HCT116 (cell line): Measurements from ENCODE around the gene NUCB1. TPM values are rescaled to one million over a fixed set of nuclear protein-coding genes. Genes with fewer than 3 reads are reported as not detected.
A peak's percentile ranks its signal among the peaks of the same experiment; 100 is the strongest.
"Not testable (repeated sequence)": the region's sequence is repeated elsewhere in the genome, so short reads cannot be mapped to it uniquely, and the experiment has no call there.

Experiments used
- ATAC-seq: fragments of 200-7000 bp; cut with Tn5 transposase; 2 replicates; pipeline ENCODE4 v1.9.1; 2020; ENCODE audit warnings: mild to moderate bottlenecking, moderate library complexity
- BruUV-seq: library from RNA; stranded (reverse); fragments of 400-500 nt; replicated peaks from 2 replicates; lab custom pipeline; 2021; lab: Mats Ljungman, UMichigan
- CTCF ChIA-PET: fragments of 300-600 bp; sonication (Branson Sonifier 250); formaldehyde crosslinking; loops from one replicate; lab custom pipeline; 2021; ENCODE audit warnings: antibody characterized with exemption; lab: Charles Lee
- POLR2A ChIA-PET: fragments of 300-600, 350-600 bp; sonication (Branson Sonifier 250); formaldehyde crosslinking; loops from one replicate; lab custom pipeline; 2021; ENCODE audit warnings: antibody characterized with exemption; lab: Charles Lee
- RAD21 ChIA-PET, 2 experiments: fragments of 300-600 bp; sonication (Branson Sonifier 250); formaldehyde crosslinking; loops; one replicate each; lab custom pipeline; 2023; ENCODE audit warnings: low total read pairs in 2 of 2; ENCODE audit not compliant: uncharacterized antibody in 2 of 2, unreplicated experiment in 2 of 2, low non-redundant PET in 1 of 2; lab: Charles Lee
- DNase-seq: peaks from one replicate; pipeline ENCODE4 v3.0.0-alpha.2; 2010; ENCODE audit warnings: low read depth, low spot score
- H2AFZ ChIP-seq: fragments of 200-600 bp; shearing (Covaris generic), sonication (generic); 2 replicates; pipeline ENCODE4 v1.6.1; 2017; ENCODE audit warnings: low read depth, mixed run types, mixed read lengths, antibody characterized with exemption, low read length; ENCODE audit not compliant: poor library complexity, severe bottlenecking
- H3K27ac ChIP-seq: 2 replicates; pipeline ENCODE4 v1.5.1; 2012; ENCODE audit warnings: low read depth, low read length
- H3K27me3 ChIP-seq: fragments of 200-600 bp; sonication (generic); 2 replicates; pipeline ENCODE4 v1.6.1; 2016; ENCODE audit warnings: mixed run types, low read length, mixed read lengths; ENCODE audit not compliant: insufficient read depth
- H3K36me3 ChIP-seq, 2 experiments: fragments of 200-500 bp in 1 of 2; fragments of 200-600 bp in 1 of 2; sonication (Bioruptor generic) in 1 of 2; sonication (generic) in 1 of 2; 2 replicates each; pipeline versions ENCODE4 v1.5.1 to v1.6.1; 2014 to 2016; ENCODE audit warnings: low read length in 2 of 2, inconsistent platforms in 1 of 2, mixed read lengths in 1 of 2, mixed run types in 1 of 2; ENCODE audit not compliant: insufficient read depth in 2 of 2, control insufficient read depth in 1 of 2
- H3K4me1 ChIP-seq, 2 experiments: fragments of 200-600 bp in 1 of 2; sonication (generic) in 1 of 2; 2 replicates each; pipeline versions ENCODE4 v1.5.1 to v1.6.1; 2012 to 2017; ENCODE audit warnings: low read length in 2 of 2, inconsistent platforms in 1 of 2, mild to moderate bottlenecking in 1 of 2, mixed read lengths in 1 of 2, mixed run types in 1 of 2, moderate library complexity in 1 of 2; ENCODE audit not compliant: insufficient read depth in 2 of 2, control insufficient read depth in 1 of 2
- H3K4me2 ChIP-seq: fragments of 200-600 bp; sonication (generic); 2 replicates; pipeline ENCODE4 v1.6.1; 2017; ENCODE audit warnings: mixed run types, low read length, mixed read lengths
- H3K4me3 ChIP-seq, 2 experiments: fragments of 200-600 bp in 1 of 2; sonication (generic) in 1 of 2; replicated peaks in 1 of 2; 2 replicates each; pipeline ENCODE4 v1.5.1; 2011 to 2016; ENCODE audit warnings: low read length in 2 of 2, control low read depth in 1 of 2, low read depth in 1 of 2, mild to moderate bottlenecking in 1 of 2, mixed read lengths in 1 of 2, mixed run types in 1 of 2
- H3K79me2 ChIP-seq: fragments of 200-600 bp; sonication (generic); 2 replicates; pipeline ENCODE4 v1.6.1; 2017; ENCODE audit warnings: mild to moderate bottlenecking, mixed run types, low read length, moderate library complexity, mixed read lengths; ENCODE audit not compliant: insufficient read depth
- H3K9ac ChIP-seq: fragments of 200-600 bp; sonication (generic); 2 replicates; pipeline ENCODE4 v1.6.1; 2016; ENCODE audit warnings: low read length, mixed read lengths
- H3K9me2 ChIP-seq: fragments of 200-600 bp; sonication (generic), shearing (Covaris generic); 2 replicates; pipeline ENCODE4 v1.6.1; 2017; ENCODE audit warnings: mixed run types, mild to moderate bottlenecking, moderate library complexity; ENCODE audit not compliant: insufficient read depth
- H3K9me3 ChIP-seq, 2 experiments: fragments of 200-500 bp in 1 of 2; fragments of 200-600 bp in 1 of 2; sonication (Bioruptor generic) in 1 of 2; sonication (generic) in 1 of 2; 2 replicates each; pipeline ENCODE4 v1.6.1; 2014 to 2017; ENCODE audit warnings: low read length in 2 of 2, mixed read lengths in 2 of 2, inconsistent platforms in 1 of 2, low read depth in 1 of 2, mild to moderate bottlenecking in 1 of 2, mixed run types in 1 of 2, moderate library complexity in 1 of 2; ENCODE audit not compliant: control insufficient read depth in 1 of 2, insufficient read depth in 1 of 2
- H4K20me1 ChIP-seq: fragments of 200-600 bp; sonication (generic), shearing (Covaris generic); 2 replicates; pipeline ENCODE4 v1.6.1; 2017; ENCODE audit warnings: mixed run types, mild to moderate bottlenecking, moderate library complexity; ENCODE audit not compliant: insufficient read depth
- FOSL1 ChIP-seq: IDR thresholded peaks from 2 replicates; pipeline ENCODE4 v1.6.1; 2012; ENCODE audit warnings: low read depth
- JUND ChIP-seq: IDR thresholded peaks from 2 replicates; pipeline ENCODE4 v1.6.1; 2012
- POLR2AphosphoS5 ChIP-seq: IDR thresholded peaks from 2 replicates; pipeline ENCODE4 v1.6.1; 2011; ENCODE audit warnings: mild to moderate bottlenecking, low read depth, low read length, moderate library complexity
- SP1 ChIP-seq: IDR thresholded peaks from 2 replicates; pipeline ENCODE4 v1.6.1; 2012; ENCODE audit warnings: low read depth
- YY1 ChIP-seq: IDR thresholded peaks from 2 replicates; pipeline ENCODE4 v1.6.1; 2011; ENCODE audit warnings: low read length, low read depth, moderate library complexity, mild to moderate bottlenecking; ENCODE audit not compliant: insufficient replicate concordance; ENCODE audit errors: extremely low read depth
- intact Hi-C: fragments of 100-400 bp; cut with micrococcal nuclease; formaldehyde crosslinking; loops from 2 replicates; pipeline ENCODE4 v1.10.0; 2022
- total RNA-seq: library from RNA; stranded (reverse); gene quantifications from one replicate; pipeline ENCODE4 v1.2.1, GENCODE V29; 2021; ENCODE audit not compliant: unreplicated experiment

Gene NUCB1
- total RNA-seq, 1 experiment from 2014 or later, result 88.8 TPM

GRCh38 chr19:48874303-48875135 lies 25.6 kb upstream of the NUCB1 start:
- H4K20me1 ChIP-seq, result peaks cover 16% of the 10 kb centered on the region; the same call in 1 of the 2 replicates
- no peak for DNase-seq
- no peaks in the 10 kb centered on the region for H3K27me3 ChIP-seq
- H3K9me2 ChIP-seq, result no peaks in the 10 kb centered on the region
- TF ChIP-seq YY1, result no peak
- no peak for TF ChIP-seq SP1
- H3K4me3 ChIP-seq, result peak overlapping the region; percentile 93 to 100
- H3K79me2 ChIP-seq, result peaks cover 42% of the 10 kb centered on the region
- no TSS peak for BruUV-seq
- intact Hi-C loops, result loop anchor here (5.0 kb wide), 1 partner anchor 93 kb away; the partner anchor contains the start of gene FTL
- peak overlapping the region; percentile 90 for H3K27ac ChIP-seq
- H3K9me3 ChIP-seq, result no peaks in the 10 kb centered on the region
- POLR2A ChIA-PET, result interaction anchor here (0.6 to 1.4 kb wide), 5 partner anchors 21 to 611 kb away, joined by 3 to 4 read pairs (median 3); no protein-coding TSS in a partner anchor
- peaks cover 13 to 27% of the 10 kb centered on the region in 2 experiments for H3K36me3 ChIP-seq
- CTCF ChIA-PET, result interaction anchor here (1.3 kb wide), 1 partner anchor 96 kb away, joined by 3 read pairs; no protein-coding TSS in a partner anchor
- peaks cover 39 to 49% of the 10 kb centered on the region in 2 experiments for H3K4me1 ChIP-seq
- no peak overlapping the region for H2AFZ ChIP-seq
- H3K4me2 ChIP-seq, result peak overlapping the region; percentile 89
- no peak for ATAC-seq
- RAD21 ChIA-PET, result no interaction called here
- peak overlapping the region; percentile 100 for H3K9ac ChIP-seq

- intact Hi-C loops, H2AFZ ChIP-seq, H3K9me2 ChIP-seq, H3K9me3 ChIP-seq, H3K27me3 ChIP-seq, BruUV-seq, DNase-seq, ATAC-seq, RAD21 ChIA-PET: not testable (repeated sequence)
- peak overlapping the region; percentile 89 for H3K4me2 ChIP-seq
- H3K9ac ChIP-seq, result peak overlapping the region; percentile 100
- H3K36me3 ChIP-seq, result peaks cover 13 to 27% of the 10 kb centered on the region in 2 experiments
- H4K20me1 ChIP-seq, result peaks cover 16% of the 10 kb centered on the region; the same call in 1 of the 2 replicates
- H3K27ac ChIP-seq, result peak overlapping the region; percentile 90; the same call in 1 of the 2 replicates
- H3K4me3 ChIP-seq, result peak overlapping the region in 1 of 2 experiments; percentile 17; a peak in 2 of 4 replicates
- ChIA-PET POLR2A (interaction anchor here (0.8 to 1.3 kb wide), 3 partner anchors 24 to 91 kb away, joined by 3 read pairs; partner anchors contain the start of genes DHDH and NUCB1), CTCF (interaction anchor here (0.6 to 0.8 kb wide), 2 partner anchors 88 to 616 kb away, joined by 3 to 9 read pairs; no protein-coding TSS in a partner anchor)
- TF ChIP-seq JUND, result peak; percentile 61
- peak; percentile 44 for TF ChIP-seq POLR2AphosphoS5
- TF ChIP-seq FOSL1, result peak; percentile 67
- H3K79me2 ChIP-seq, result peaks cover 42% of the 10 kb centered on the region
- peaks cover 35 to 44% of the 10 kb centered on the region in 2 experiments for H3K4me1 ChIP-seq
Measured at GRCh38 chr19:48876043-48876981, 23.8 kb upstream of the NUCB1 start.
